BLaER1 treated with 17β-estradiol and CSF1 and Interleukin-3, amounts not matched to agents 10 nM and 100 nM (cell line): Measurements from ENCODE around the gene ACP6.
"Not testable (repeated sequence)": the region's sequence is repeated elsewhere in the genome, so short reads cannot be mapped to it uniquely, and the experiment has no call there.

ENCODE experiments used
- H3K27ac ChIP-seq, 11 experiments: shearing (Covaris generic); formaldehyde crosslinking; 2 replicates each; pipeline ENCODE4 v1.8.1; 2022
- H3K27me3 ChIP-seq, 11 experiments: shearing (Covaris generic); formaldehyde crosslinking; 2 replicates each; pipeline ENCODE4 v1.8.1; 2022
- H3K36me3 ChIP-seq, 11 experiments: shearing (Covaris generic); formaldehyde crosslinking; 2 replicates each; pipeline ENCODE4 v1.8.1; 2022
- H3K4me1 ChIP-seq, 10 experiments: shearing (Covaris generic); formaldehyde crosslinking; 2 replicates each; pipeline ENCODE4 v1.8.1; 2022
- H3K4me2 ChIP-seq, 11 experiments: shearing (Covaris generic); formaldehyde crosslinking; 2 replicates each; pipeline ENCODE4 v1.8.1; 2022
- H3K4me3 ChIP-seq, 10 experiments: shearing (Covaris generic); formaldehyde crosslinking; 2 replicates each; pipeline ENCODE4 v1.8.1; 2022
- H3K9ac ChIP-seq, 11 experiments: shearing (Covaris generic); formaldehyde crosslinking; 2 replicates each; pipeline ENCODE4 v1.8.1; 2022
- H3K9me3 ChIP-seq, 11 experiments: shearing (Covaris generic); formaldehyde crosslinking; replicated peaks in 1 of 11; 2 replicates each; pipeline ENCODE4 v1.8.1; 2022
- H4K20me1 ChIP-seq, 11 experiments: shearing (Covaris generic); formaldehyde crosslinking; 2 replicates each; pipeline ENCODE4 v1.8.1; 2022
- Cebpa-rat ChIP-seq, 11 experiments: shearing (Covaris generic); IDR thresholded peaks; 2 replicates each; pipeline ENCODE4 v1.8.1; 2022

Gene ACP6

DNA sequence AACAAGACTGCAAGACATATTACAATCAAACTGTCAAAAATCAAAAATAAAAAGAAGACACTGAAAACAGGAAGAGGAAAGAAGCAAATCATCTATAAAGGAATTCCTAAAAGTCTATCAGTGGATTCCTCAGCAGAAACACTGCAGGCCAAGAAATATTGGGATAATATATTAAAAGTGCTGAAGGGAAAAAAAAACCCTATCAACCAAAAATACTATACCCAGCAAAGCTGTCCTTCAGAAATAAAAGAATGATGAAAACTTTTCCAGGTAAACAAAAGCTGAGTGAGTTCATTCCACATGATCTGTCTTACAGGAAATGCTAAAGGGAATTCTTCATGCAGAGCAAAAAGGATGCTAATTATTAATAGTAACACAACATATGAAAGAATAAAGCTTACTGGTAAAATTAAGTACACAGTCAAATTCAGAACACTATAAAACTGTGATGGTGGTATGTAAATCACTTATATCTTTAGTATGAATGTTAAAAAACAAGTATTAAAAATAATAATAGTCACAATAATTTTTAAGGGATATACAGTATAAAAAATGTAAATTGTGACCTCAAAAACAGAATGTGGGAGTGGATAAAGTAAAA, 12.9 kb upstream of the ACP6 start:
- H3K27ac ChIP-seq = no peak overlapping the region
- H3K4me3 ChIP-seq = no peak overlapping the region
- H3K36me3 ChIP-seq = no peaks in the 10 kb centered on the region; a peak in 1 of 22 replicates
- H3K4me1 ChIP-seq = no peaks in the 10 kb centered on the region
- H3K9me3 ChIP-seq = peaks cover 48 to 63% (median 51%) of the 10 kb centered on the region in 11 experiments
- H3K9ac ChIP-seq = no peak overlapping the region
- no peaks in the 10 kb centered on the region for H3K27me3 ChIP-seq
- no peak for TF ChIP-seq Cebpa-rat (IDR thresholded peaks at IDR 0.05)
- no peak overlapping the region for H3K4me2 ChIP-seq
- no peaks in the 10 kb centered on the region for H4K20me1 ChIP-seq

- H3K9me3 ChIP-seq = peaks cover 65 to 78% (median 70%) of the 10 kb centered on the region in 11 experiments
- not testable (repeated sequence) for H3K27ac ChIP-seq, H3K9ac ChIP-seq, H4K20me1 ChIP-seq, H3K36me3 ChIP-seq, H3K4me3 ChIP-seq, H3K4me2 ChIP-seq, H3K27me3 ChIP-seq
- H3K4me1 ChIP-seq = peaks cover 0 to 11% (median 0%) of the 10 kb centered on the region in 10 experiments; a peak in 5 of 20 replicates
Measured at GRCh38 chr1:147680608-147681235, 10.4 kb upstream of the ACP6 start.

DNA sequence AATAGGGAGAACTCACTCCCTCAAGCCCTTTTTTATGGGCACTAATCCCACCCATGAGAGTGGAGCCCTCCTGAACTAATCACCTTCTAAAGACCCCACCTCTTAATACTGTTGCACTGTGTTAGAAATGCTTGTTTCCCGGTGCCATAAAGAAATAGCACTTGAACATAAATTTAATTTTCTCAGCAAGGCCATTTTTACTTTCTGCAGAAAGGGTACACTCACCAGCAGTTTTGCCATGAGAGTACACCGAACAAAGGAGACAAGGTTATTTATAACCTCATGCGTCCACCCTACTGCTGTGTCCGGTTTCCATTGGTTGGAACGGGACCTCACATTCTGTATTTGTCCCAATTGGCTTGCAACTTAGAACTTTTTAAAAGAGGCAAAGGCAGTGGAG, 7.4 kb upstream of the ACP6 start:
- H3K4me2 ChIP-seq, H3K27ac ChIP-seq: not testable (repeated sequence)
- peaks cover 56 to 64% (median 62%) of the 10 kb centered on the region in 11 experiments for H3K9me3 ChIP-seq

GRCh38 chr1:147676311-147677085, 6.2 kb upstream of the ACP6 start:
- H3K36me3 ChIP-seq = no peaks in the 10 kb centered on the region
- peak overlapping the region in 1 of 11 experiments; percentile 57; a peak in 2 of 22 replicates for H3K9ac ChIP-seq
- H3K9me3 ChIP-seq = peaks cover 44 to 52% (median 50%) of the 10 kb centered on the region in 11 experiments
- peak overlapping the region in 3 of 11 experiments; percentile 38 to 66 (median 41); a peak in 5 of 22 replicates for H3K27ac ChIP-seq
- H3K27me3 ChIP-seq = no peaks in the 10 kb centered on the region
- no peaks in the 10 kb centered on the region for H4K20me1 ChIP-seq
- H3K4me2 ChIP-seq = peak overlapping the region in 2 of 11 experiments; percentile 34 to 56; a peak in 5 of 22 replicates
- H3K4me1 ChIP-seq = peaks cover 0 to 27% (median 0%) of the 10 kb centered on the region in 10 experiments; a peak in 6 of 20 replicates
- H3K4me3 ChIP-seq = no peak overlapping the region
- no peak for TF ChIP-seq Cebpa-rat (IDR thresholded peaks at IDR 0.05)

More for the DNA sequence above, 7.4 kb upstream of the ACP6 start:
- not testable (repeated sequence) for H3K36me3 ChIP-seq, H4K20me1 ChIP-seq, H3K27me3 ChIP-seq, H3K9ac ChIP-seq, H3K4me3 ChIP-seq
- H3K4me1 ChIP-seq = peaks cover 0 to 17% (median 0%) of the 10 kb centered on the region in 10 experiments; a peak in 5 of 20 replicates

DNA sequence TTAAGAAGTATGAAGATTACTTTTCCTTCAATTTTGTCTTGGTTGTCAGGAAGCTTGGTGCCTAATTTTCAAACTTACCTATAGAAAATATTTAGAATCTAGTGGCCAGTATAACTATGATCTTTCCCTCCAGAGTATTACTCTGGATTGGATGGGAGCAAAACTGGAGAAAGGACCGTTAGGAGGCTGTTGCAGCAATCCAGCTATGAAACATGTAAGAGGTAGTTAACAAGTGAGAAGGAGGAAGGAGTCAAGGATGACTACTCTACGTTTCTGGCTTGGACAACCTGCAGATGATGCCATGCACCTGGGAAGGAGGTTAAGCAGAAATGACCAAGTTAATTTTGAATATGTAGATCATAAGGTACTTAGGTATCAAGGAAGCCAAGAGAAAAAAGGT, 3.5 kb upstream of the ACP6 start:
- Histone ChIP-seq H3K9ac (no peak overlapping the region), H3K9me3 (peaks cover 20 to 26% (median 24%) of the 10 kb centered on the region in 11 experiments), H3K27me3 (no peaks in the 10 kb centered on the region), H3K27ac (no peak overlapping the region), H3K36me3 (no peaks in the 10 kb centered on the region), H3K4me2 (no peak overlapping the region), H3K4me3 (no peak overlapping the region), H3K4me1 (peaks cover 8 to 35% (median 15%) of the 10 kb centered on the region in 10 experiments; a peak in 19 of 20 replicates), H4K20me1 (no peaks in the 10 kb centered on the region)
- TF ChIP-seq Cebpa-rat (IDR thresholded peaks at IDR 0.05) = no peak

DNA sequence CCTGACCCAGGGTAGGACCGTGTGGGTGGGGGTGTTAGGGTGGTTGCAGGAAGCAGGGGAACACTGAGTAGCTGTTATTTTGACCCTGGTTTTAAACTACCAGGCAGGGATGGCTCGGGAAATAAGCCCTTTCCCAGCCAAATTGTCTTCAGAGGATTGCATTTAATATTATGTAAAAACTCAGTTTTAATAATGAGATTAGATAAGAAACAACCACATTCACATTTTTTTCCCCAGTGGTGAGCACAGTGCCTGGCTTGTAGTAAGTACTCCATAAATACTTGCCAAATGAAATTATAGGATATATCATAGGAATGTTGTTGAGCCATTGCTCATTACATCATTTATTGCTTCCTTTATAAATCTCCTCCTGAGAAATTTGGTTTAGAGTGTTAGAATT, 3.1 kb upstream of the ACP6 start:
- H3K4me1 ChIP-seq = peaks cover 10 to 37% (median 17%) of the 10 kb centered on the region in 10 experiments; a peak in 19 of 20 replicates
- no peak overlapping the region for H3K4me3 ChIP-seq
- no peaks in the 10 kb centered on the region for H4K20me1 ChIP-seq
- H3K9me3 ChIP-seq = peaks cover 16 to 22% (median 20%) of the 10 kb centered on the region in 11 experiments
- no peak overlapping the region for H3K4me2 ChIP-seq
- TF ChIP-seq Cebpa-rat (IDR thresholded peaks at IDR 0.05) = no peak
- no peak overlapping the region for H3K27ac ChIP-seq
- H3K27me3 ChIP-seq = no peaks in the 10 kb centered on the region
- no peak overlapping the region for H3K9ac ChIP-seq
- H3K36me3 ChIP-seq = no peaks in the 10 kb centered on the region

DNA sequence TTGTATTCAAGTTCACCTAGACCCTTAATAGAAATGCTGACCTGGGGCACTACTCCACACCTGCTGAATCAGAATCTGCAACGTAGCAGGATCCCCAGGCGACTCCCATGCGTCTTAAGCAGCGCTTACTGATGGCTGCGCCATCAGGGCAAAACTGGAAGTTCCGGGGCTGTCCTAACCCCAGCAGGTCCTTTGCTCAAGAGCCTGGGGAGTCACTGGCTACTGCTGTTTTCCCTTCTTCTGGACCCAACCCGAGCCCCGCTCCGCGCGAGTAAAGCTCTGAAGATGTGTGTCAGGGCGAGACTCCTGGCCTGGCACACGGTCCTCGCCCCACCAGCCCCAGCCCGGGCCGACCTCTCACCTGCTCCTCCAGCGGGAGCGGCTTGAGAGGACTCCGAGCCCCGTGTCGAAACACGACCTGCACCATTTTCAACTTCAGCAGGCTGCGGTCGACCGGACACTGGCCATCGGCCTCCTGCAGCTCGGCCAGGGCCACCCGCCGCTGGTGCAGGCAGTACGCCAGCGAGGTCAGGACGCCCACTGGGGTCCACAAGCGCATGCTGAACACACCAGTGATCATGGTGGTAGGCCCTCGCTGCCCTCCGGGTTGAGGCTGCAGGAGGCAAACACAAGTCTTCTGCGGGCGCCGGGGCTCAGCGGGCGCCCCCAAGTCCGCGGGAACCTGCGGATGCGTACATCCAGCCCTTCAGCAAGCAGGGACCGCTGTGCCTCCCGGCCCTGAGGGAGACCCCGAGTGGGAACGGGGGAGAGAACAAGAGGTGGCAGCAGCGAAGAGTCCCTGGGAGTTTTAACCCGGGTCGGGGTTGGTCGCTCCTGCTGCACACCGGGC, 630 bp downstream of the ACP6 start:
- no peaks in the 10 kb centered on the region for H3K36me3 ChIP-seq
- H3K9ac ChIP-seq = peak overlapping the region; percentile 63 to 80 (median 75)
- H3K4me3 ChIP-seq = peak overlapping the region; percentile 71 to 82 (median 75)
- H4K20me1 ChIP-seq = no peaks in the 10 kb centered on the region
- TF ChIP-seq Cebpa-rat (IDR thresholded peaks at IDR 0.05) = no peak
- no peaks in the 10 kb centered on the region for H3K9me3 ChIP-seq
- peak overlapping the region; percentile 88 to 98 (median 96) for H3K4me2 ChIP-seq
- peak overlapping the region in 10 of 11 experiments; percentile 9 to 55 (median 41); a peak in 15 of 22 replicates for H3K27ac ChIP-seq
- H3K4me1 ChIP-seq = peaks cover 9 to 21% (median 16%) of the 10 kb centered on the region in 10 experiments
- H3K27me3 ChIP-seq = no peaks in the 10 kb centered on the region

GRCh38 chr1:147665521-147665920, 4.8 kb downstream of the ACP6 start:
- H3K4me3 ChIP-seq = no peak overlapping the region
- no peaks in the 10 kb centered on the region for H4K20me1 ChIP-seq
- no peak overlapping the region for H3K9ac ChIP-seq
- peaks cover 0 to 21% (median 0%) of the 10 kb centered on the region in 11 experiments; a peak in 6 of 22 replicates for H3K36me3 ChIP-seq
- no peak overlapping the region for H3K4me2 ChIP-seq
- H3K4me1 ChIP-seq = peaks cover 13 to 21% (median 16%) of the 10 kb centered on the region in 10 experiments
- H3K27ac ChIP-seq = no peak overlapping the region
- no peak for TF ChIP-seq Cebpa-rat (IDR thresholded peaks at IDR 0.05)
- H3K9me3 ChIP-seq = peaks cover 7 to 27% (median 21%) of the 10 kb centered on the region in 11 experiments
- no peaks in the 10 kb centered on the region for H3K27me3 ChIP-seq
